Measurements from ENCODE around the gene ABCA10.

GRCh38 chr17:69175262-69175624, 53.4 kb downstream of the ABCA10 start:
- TF ChIP-seq BACH1 (IDR thresholded peaks at IDR 0.05; ENCODE audit: low read length) (no peak), GABPA (IDR thresholded peaks at IDR 0.05; ENCODE audit: borderline replicate concordance, insufficient read depth, low read length) (no peak), SRF (IDR thresholded peaks at IDR 0.05; ENCODE audit: low read depth, low read length) (no peak), ASH2L (IDR thresholded peaks at IDR 0.05; ENCODE audit: low read length) (no peak), EZH2 (IDR thresholded peaks at IDR 0.05; ENCODE audit: low read depth, low read length, severe bottlenecking) (no peak), MAX (IDR thresholded peaks at IDR 0.05) (no peak), POLR2AphosphoS5 (IDR thresholded peaks at IDR 0.05; ENCODE audit: low read depth, low read length) (no peak), SIN3A (conservative IDR thresholded peaks at IDR 0.05 in 1 of 2, IDR thresholded peaks at IDR 0.05 in 1 of 2; ENCODE audit: low read depth in 1 of 2, low read length in 2 of 2) (no peak), POLR2A (IDR thresholded peaks at IDR 0.05; ENCODE audit: control extremely low read depth in 1 of 2, low read depth in 2 of 2, low read length in 2 of 2) (no peak)
- TF ChIP-seq, protein P1, sequence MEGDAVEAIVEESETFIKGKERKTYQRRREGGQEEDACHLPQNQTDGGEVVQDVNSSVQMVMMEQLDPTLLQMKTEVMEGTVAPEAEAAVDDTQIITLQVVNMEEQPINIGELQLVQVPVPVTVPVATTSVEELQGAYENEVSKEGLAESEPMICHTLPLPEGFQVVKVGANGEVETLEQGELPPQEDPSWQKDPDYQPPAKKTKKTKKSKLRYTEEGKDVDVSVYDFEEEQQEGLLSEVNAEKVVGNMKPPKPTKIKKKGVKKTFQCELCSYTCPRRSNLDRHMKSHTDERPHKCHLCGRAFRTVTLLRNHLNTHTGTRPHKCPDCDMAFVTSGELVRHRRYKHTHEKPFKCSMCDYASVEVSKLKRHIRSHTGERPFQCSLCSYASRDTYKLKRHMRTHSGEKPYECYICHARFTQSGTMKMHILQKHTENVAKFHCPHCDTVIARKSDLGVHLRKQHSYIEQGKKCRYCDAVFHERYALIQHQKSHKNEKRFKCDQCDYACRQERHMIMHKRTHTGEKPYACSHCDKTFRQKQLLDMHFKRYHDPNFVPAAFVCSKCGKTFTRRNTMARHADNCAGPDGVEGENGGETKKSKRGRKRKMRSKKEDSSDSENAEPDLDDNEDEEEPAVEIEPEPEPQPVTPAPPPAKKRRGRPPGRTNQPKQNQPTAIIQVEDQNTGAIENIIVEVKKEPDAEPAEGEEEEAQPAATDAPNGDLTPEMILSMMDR (IDR thresholded peaks at IDR 0.05; ENCODE audit: control extremely low read depth in 1 of 3, insufficient read depth in 1 of 3, low read depth in 1 of 3, low read length in 3 of 3) = no peak
